HFFc6 (cell line): ENCODE measurements around the gene FOXN1. TPM values are rescaled to one million over a fixed set of nuclear protein-coding genes. Genes with fewer than 3 reads are reported as not detected.
"Not testable (repeated sequence)": the region's sequence is repeated elsewhere in the genome, so short reads cannot be mapped to it uniquely, and the experiment has no call there.

Experiments used
- DNase-seq: peaks from one replicate; pipeline ENCODE4 v3.0.0-alpha.2; 2018
- H3K27ac Mint-ChIP-seq: 2 replicates; pipeline ENCODE4 v1.8.0; 2020; ENCODE audit warnings: mild to moderate bottlenecking, mixed read lengths
- H3K27me3 Mint-ChIP-seq: 2 replicates; pipeline ENCODE4 v1.8.0; 2021; ENCODE audit warnings: mild to moderate bottlenecking, moderate library complexity, mixed read lengths; ENCODE audit not compliant: insufficient read depth
- H3K36me3 Mint-ChIP-seq: 2 replicates; pipeline ENCODE4 v1.8.0; 2021; ENCODE audit warnings: low read depth, mixed read lengths
- H3K4me1 Mint-ChIP-seq: 2 replicates; pipeline ENCODE4 v1.8.0; 2020; ENCODE audit warnings: low read depth, mixed read lengths
- H3K4me3 Mint-ChIP-seq: 2 replicates; pipeline ENCODE4 v1.8.0; 2020; ENCODE audit warnings: mild to moderate bottlenecking, moderate library complexity, mixed read lengths
- H3K9me3 Mint-ChIP-seq: 2 replicates; pipeline ENCODE4 v1.8.0; 2020; ENCODE audit warnings: mild to moderate bottlenecking, mixed read lengths
- long read RNA-seq: library from polyadenylated mRNA; unstranded; transcript quantifications from one replicate; pipeline ENCODE4 v2.0.0, GENCODE V29; 2019
- total RNA-seq, 6 experiments: library from RNA; stranded (reverse); fragmentation: NEBNext Ultra II Directional; extraction: Animal tissue kit (Norgen Biotek cat#: 25700); gene quantifications; 2 replicates in 1 of 6; 3 replicates in 5 of 6; pipeline ENCODE4 v1.2.3, GENCODE V29; 2021
- TF ChIP-seq, protein P1 (sequence below): fragments of 200-600 bp; sonication (generic); IDR thresholded peaks from 2 replicates; pipeline ENCODE4 v1.5.0; 2021; ENCODE audit warnings: antibody characterized with exemption, mild to moderate bottlenecking

Gene FOXN1, protein sequence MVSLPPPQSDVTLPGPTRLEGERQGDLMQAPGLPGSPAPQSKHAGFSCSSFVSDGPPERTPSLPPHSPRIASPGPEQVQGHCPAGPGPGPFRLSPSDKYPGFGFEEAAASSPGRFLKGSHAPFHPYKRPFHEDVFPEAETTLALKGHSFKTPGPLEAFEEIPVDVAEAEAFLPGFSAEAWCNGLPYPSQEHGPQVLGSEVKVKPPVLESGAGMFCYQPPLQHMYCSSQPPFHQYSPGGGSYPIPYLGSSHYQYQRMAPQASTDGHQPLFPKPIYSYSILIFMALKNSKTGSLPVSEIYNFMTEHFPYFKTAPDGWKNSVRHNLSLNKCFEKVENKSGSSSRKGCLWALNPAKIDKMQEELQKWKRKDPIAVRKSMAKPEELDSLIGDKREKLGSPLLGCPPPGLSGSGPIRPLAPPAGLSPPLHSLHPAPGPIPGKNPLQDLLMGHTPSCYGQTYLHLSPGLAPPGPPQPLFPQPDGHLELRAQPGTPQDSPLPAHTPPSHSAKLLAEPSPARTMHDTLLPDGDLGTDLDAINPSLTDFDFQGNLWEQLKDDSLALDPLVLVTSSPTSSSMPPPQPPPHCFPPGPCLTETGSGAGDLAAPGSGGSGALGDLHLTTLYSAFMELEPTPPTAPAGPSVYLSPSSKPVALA
- not detected for total RNA-seq
- long read RNA-seq: 0 reads

DNA sequence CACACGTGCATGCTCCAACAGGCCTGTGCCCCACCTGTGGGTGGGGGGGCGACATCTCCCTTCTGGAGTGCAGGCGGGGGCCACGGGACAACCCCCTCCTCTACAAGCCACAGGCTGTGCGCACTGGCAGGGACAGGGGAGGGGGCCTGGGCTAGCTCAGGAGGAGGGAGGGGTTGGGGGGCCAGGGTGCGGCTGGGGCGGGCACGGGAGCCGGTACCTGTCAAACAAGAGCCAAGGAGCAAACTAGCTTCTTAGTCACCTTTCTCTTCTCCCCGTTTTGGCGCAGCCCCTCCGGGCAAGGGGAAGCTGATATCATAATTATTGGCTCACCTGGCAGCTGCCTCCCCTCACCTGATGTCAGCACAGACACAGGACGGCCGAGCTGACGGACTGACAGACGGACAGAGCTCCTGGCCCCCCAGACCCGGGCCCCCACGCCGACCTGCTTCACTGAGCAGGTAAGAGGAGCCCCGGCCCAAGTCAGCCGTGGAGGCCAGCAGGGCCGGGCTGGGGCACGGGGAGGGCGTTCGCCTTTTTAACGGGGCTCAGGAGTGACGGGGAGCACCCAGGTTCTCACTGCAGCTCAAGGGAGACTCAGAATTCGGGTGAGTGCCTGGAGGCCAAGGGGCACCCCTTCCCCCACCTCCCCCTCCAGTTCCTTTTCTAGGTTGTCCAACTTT, at the start of gene FOXN1:
TSS of gene FOXN1 (plus strand) at position 363 of the 680 bp plus-strand sequence. CDS start 17,622 bp downstream, outside the sequence.
- Mint-ChIP-seq H3K4me1 (no peaks in the 10 kb centered on the region), H3K36me3 (no peaks in the 10 kb centered on the region), H3K27ac (no peak within 1 kb of the TSS), H3K4me3 (no peak within 1 kb of the TSS), H3K27me3 (peaks cover 45% of the 10 kb centered on the region), H3K9me3 (no peaks in the 10 kb centered on the region)
- DNase-seq: no peak
- TF ChIP-seq, protein P1, sequence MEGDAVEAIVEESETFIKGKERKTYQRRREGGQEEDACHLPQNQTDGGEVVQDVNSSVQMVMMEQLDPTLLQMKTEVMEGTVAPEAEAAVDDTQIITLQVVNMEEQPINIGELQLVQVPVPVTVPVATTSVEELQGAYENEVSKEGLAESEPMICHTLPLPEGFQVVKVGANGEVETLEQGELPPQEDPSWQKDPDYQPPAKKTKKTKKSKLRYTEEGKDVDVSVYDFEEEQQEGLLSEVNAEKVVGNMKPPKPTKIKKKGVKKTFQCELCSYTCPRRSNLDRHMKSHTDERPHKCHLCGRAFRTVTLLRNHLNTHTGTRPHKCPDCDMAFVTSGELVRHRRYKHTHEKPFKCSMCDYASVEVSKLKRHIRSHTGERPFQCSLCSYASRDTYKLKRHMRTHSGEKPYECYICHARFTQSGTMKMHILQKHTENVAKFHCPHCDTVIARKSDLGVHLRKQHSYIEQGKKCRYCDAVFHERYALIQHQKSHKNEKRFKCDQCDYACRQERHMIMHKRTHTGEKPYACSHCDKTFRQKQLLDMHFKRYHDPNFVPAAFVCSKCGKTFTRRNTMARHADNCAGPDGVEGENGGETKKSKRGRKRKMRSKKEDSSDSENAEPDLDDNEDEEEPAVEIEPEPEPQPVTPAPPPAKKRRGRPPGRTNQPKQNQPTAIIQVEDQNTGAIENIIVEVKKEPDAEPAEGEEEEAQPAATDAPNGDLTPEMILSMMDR: no peak

DNA sequence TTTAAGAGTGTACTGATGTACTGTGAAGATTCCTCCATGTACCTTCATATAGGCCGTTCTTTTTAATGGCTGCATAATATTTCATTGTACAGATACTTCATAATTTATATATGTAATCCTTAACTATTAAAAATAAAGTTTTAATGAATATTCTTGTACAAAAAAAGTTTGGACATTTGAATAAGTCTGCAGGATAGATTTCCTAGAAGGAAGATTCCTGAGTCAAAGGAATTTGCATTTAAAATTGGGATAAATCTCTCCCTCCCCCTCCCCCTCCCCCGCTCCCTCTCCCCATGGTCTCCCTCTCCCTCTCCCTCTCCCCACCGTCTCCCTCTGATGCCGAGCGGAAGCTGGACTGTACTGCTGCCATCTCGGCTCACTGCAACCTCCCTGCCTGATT, 48.3 kb upstream of the FOXN1 start:
- H3K36me3 Mint-ChIP-seq: no peaks in the 10 kb centered on the region

DNA sequence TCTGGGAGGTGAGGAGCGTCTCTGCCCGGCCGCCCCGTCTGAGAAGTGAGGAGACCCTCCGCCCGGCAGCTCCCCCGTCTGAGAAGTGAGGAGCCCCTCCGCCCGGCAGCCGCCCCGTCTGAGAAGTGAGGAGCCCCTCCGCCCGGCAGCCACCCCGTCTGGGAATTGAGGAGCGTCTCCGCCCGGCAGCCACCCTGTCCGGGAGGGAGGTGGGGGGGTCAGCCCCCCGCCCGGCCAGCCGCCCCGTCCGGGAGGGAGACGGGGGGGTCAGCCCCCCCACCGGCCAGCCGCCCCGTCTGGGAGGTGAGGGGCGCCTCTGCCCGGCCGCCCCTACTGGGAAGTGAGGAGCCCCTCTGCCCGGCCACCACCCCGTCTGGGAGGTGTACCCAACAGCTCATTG, 47.3 kb upstream of the FOXN1 start:
- DNase-seq, H3K9me3 Mint-ChIP-seq, H3K4me3 Mint-ChIP-seq, H3K27ac Mint-ChIP-seq, H3K36me3 Mint-ChIP-seq, H3K4me1 Mint-ChIP-seq: not testable (repeated sequence)
- H3K27me3 Mint-ChIP-seq: peaks cover 19% of the 10 kb centered on the region

More for the DNA sequence above, 48.3 kb upstream of the FOXN1 start:
- H3K4me1 Mint-ChIP-seq: no peaks in the 10 kb centered on the region
- peaks cover 11% of the 10 kb centered on the region for H3K27me3 Mint-ChIP-seq
- TF ChIP-seq, protein P1: no peak
- H3K4me3 Mint-ChIP-seq: no peak overlapping the region
- no peak overlapping the region for H3K27ac Mint-ChIP-seq
- H3K9me3 Mint-ChIP-seq: no peaks in the 10 kb centered on the region
- DNase-seq: no peak

DNA sequence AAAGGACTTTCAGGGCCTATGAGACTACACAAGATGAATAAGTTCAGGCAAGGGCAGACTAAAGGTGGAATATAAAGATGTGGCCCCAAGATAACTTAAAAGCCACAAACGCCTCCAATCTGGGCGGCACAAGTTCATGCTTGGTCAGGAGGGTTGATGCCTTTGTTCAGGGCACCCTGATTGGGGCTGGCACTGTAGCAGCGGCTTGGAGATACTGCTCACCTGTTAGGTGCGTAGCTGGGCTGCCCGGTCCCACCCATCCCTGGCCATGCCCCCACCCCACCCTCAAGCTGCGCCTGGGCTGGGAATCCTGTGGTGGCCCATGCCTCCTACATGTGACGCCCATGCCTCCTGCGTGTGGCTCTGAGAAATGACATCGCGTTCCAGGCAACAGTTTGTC, 45.2 kb upstream of the FOXN1 start:
- Mint-ChIP-seq H3K4me1 (peaks cover 1% of the 10 kb centered on the region; the same call in 1 of the 2 replicates), H3K27me3 (peaks cover 27% of the 10 kb centered on the region), H3K9me3 (no peaks in the 10 kb centered on the region), H3K27ac (no peak overlapping the region), H3K36me3 (no peaks in the 10 kb centered on the region), H3K4me3 (no peak overlapping the region)
- DNase-seq: no peak
- TF ChIP-seq, protein P1: no peak

DNA sequence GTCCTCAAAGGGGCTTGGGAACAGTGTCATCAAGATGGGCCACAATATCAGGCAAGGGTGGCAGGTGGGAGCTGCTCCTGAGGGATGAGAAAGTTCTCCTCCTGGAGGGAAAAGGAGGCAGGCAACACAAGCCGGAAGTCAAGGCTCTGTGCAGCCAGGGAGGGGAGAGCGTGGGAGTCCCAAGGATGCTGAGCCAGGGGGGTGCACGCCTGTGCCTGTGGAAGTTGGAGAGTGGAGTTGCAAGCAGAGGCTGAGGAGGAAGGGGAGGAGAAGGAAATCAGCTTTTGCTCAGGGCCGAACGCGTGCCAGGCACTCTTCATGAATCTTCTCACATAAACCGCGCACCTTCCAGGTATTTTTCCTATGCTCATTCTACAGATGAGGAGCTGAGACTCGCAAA, 40.1 kb upstream of the FOXN1 start:
- Mint-ChIP-seq H3K4me3 (no peak overlapping the region), H3K36me3 (no peaks in the 10 kb centered on the region; the same call in 1 of the 2 replicates), H3K9me3 (no peaks in the 10 kb centered on the region), H3K4me1 (peaks cover 19% of the 10 kb centered on the region), H3K27me3 (peaks cover 65% of the 10 kb centered on the region), H3K27ac (no peak overlapping the region)
- TF ChIP-seq, protein P1: no peak
- DNase-seq: no peak
